OCI-LY7 (cell line): Measurements from ENCODE around the gene MGAT5B. TPM values are rescaled to one million over a fixed set of nuclear protein-coding genes. Genes with fewer than 3 reads are reported as not detected.

ENCODE experiments used
- BruUV-seq: library from RNA; stranded (reverse); fragments of 400-500 nt; replicated peaks from 2 replicates; lab custom pipeline; 2021; lab: Mats Ljungman, UMichigan
- CTCF ChIA-PET: fragments of 300-600 bp; sonication (Branson Sonifier 250); formaldehyde crosslinking; loops from one replicate; lab custom pipeline; 2022; ENCODE audit warnings: antibody characterized with exemption; ENCODE audit not compliant: unreplicated experiment; lab: Charles Lee
- POLR2A ChIA-PET: fragments of 300-600 bp; sonication (Branson Sonifier 250); formaldehyde crosslinking; loops from one replicate; lab custom pipeline; 2022; ENCODE audit warnings: antibody characterized with exemption; lab: Charles Lee
- DNase-seq: peaks from one replicate; pipeline ENCODE4 v3.0.0-alpha.2; 2015; ENCODE audit warnings: low spot score
- H2AFZ ChIP-seq: fragments of 200-600 bp; sonication (generic), shearing (Covaris generic); 2 replicates; pipeline ENCODE4 v1.6.1; 2014; ENCODE audit warnings: mild to moderate bottlenecking, antibody characterized with exemption, low read length, moderate library complexity
- H3K27ac ChIP-seq: fragments of 200-600 bp; sonication (generic); 2 replicates; pipeline ENCODE4 v1.5.1; 2014; ENCODE audit warnings: mixed run types, low read depth, mild to moderate bottlenecking, moderate library complexity, low read length, inconsistent platforms; ENCODE audit not compliant: poor library complexity, severe bottlenecking
- H3K36me3 ChIP-seq: fragments of 200-600 bp; sonication (generic); 2 replicates; pipeline ENCODE4 v1.6.1; 2014; ENCODE audit warnings: mild to moderate bottlenecking, antibody characterized with exemption, low read length, moderate library complexity, mixed read lengths; ENCODE audit not compliant: insufficient read depth
- H3K4me1 ChIP-seq: fragments of 200-600 bp; sonication (generic); 2 replicates; pipeline ENCODE4 v1.5.1; 2014; ENCODE audit warnings: mild to moderate bottlenecking, low read length; ENCODE audit not compliant: insufficient read depth, poor library complexity, severe bottlenecking
- H3K4me2 ChIP-seq: fragments of 200-600 bp; sonication (generic); 2 replicates; pipeline ENCODE4 v1.6.1; 2014; ENCODE audit warnings: mild to moderate bottlenecking, low read length
- H3K4me3 ChIP-seq: fragments of 200-600 bp; sonication (generic); 2 replicates; pipeline ENCODE4 v1.5.1; 2014; ENCODE audit warnings: mild to moderate bottlenecking, low read depth, low read length; ENCODE audit not compliant: poor library complexity, severe bottlenecking
- H3K79me2 ChIP-seq: fragments of 200-600 bp; sonication (generic); 2 replicates; pipeline ENCODE4 v1.6.1; 2016; ENCODE audit warnings: low read depth, mild to moderate bottlenecking, low read length, moderate library complexity, mixed read lengths; ENCODE audit not compliant: insufficient read depth
- H3K9me2 ChIP-seq: fragments of 200-600 bp; sonication (generic); 2 replicates; pipeline ENCODE4 v1.6.1; 2016; ENCODE audit warnings: mild to moderate bottlenecking, low read length, mixed read lengths; ENCODE audit not compliant: insufficient read depth
- H3K9me3 ChIP-seq: fragments of 200-600 bp; sonication (generic); 2 replicates; pipeline ENCODE4 v1.6.1; 2014; ENCODE audit warnings: mild to moderate bottlenecking, mixed run types, low read length, mixed read lengths
- H4K20me1 ChIP-seq: fragments of 200-600 bp; sonication (generic); 2 replicates; pipeline ENCODE4 v1.6.1; 2014; ENCODE audit warnings: mild to moderate bottlenecking, antibody characterized with exemption, low read length, moderate library complexity, mixed read lengths; ENCODE audit not compliant: insufficient read depth
- EZH2phosphoT487 ChIP-seq: fragments of 200-600 bp; sonication (generic); IDR thresholded peaks from 2 replicates; pipeline ENCODE4 v1.6.1; 2018; ENCODE audit warnings: low read depth, borderline replicate concordance, mild to moderate bottlenecking, mixed run types, antibody characterized with exemption, low read length, moderate library complexity, mixed read lengths
- intact Hi-C: fragments of 100-400 bp; cut with micrococcal nuclease; formaldehyde crosslinking; loops from one replicate; pipeline ENCODE4 v1.10.0; 2022; ENCODE audit not compliant: unreplicated experiment
- total RNA-seq, 2 experiments: library from RNA; depleted of rRNA in 1 of 2; stranded (reverse); fragments of >200 nt in 1 of 2; shearing (Covaris generic) in 1 of 2; gene quantifications; 2 replicates each; pipeline ENCODE4 v1.2.3, GENCODE V29; 2014 to 2022
- TF ChIP-seq, protein P1 (sequence below): fragments of 200-600 bp; sonication (generic); conservative IDR thresholded peaks from 2 replicates; pipeline ENCODE4 v1.5.1; 2014; ENCODE audit warnings: mild to moderate bottlenecking, antibody characterized with exemption, low read length, moderate library complexity, mixed read lengths

Gene MGAT5B
- total RNA-seq, 2 experiments from 2014 or later: 1.4 to 2.5 TPM

DNA sequence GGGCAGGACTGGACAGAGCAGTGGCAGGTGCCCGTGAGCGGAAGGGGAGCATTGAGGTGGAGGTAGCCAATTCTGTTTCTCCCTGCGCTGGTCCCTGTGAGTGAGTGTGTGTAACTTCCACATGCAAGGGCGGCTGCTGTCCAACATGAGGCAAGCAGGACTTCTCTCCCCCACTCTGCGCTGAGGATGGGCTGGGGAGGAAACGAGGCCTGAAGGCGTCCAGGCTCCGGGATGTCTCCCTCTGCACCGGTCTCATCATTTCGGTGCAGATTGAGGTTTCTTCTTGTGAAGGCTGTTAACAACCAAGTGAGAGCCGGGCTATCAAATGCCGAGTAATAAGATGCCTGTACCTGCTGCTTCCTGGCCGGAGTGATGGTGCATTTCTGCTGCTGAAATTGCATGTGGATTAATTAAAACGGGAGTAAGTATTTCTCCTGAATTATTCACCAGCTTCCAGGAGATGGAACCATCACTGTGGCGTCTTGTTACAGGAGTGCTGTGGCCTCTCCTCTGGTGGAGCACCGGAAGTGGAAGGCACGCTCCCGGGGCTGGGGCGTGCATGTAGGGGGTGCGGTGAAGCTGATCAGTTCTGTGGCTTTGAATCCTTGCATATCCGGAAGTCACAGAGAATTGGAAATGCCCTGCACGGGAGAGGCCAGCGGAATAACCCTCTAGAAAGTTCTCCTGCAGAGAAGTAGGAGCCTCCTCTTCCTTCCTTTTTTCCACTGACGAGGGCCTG lies 41.7 kb upstream of the MGAT5B start:
- no peak overlapping the region for H2AFZ ChIP-seq

DNA sequence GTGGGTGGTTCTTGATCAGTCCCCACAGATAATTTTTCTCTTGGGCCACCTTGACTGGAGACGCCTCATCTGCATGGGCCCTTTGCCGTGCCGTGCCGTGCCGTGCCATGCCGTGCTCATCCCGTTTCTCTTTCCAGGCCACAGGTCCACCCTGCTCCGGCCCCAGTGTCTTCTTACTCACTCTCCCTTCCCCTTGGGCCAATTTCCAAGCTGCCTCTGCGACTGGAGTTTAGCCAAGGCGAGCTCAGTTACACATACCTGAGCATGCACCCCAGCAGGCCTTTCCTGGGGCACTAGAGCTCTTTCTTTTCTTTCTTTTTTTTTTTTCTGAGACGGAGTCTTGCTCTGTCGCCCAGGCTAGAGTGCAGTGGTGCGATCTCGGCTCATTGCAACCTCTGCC lies 40.5 kb upstream of the MGAT5B start:
- Histone ChIP-seq H3K4me3 (no peak overlapping the region), H3K4me2 (no peak overlapping the region), H3K9me2 (no peaks in the 10 kb centered on the region), H3K4me1 (peaks cover 12% of the 10 kb centered on the region), H3K27ac (no peak overlapping the region), H3K36me3 (no peaks in the 10 kb centered on the region), H2AFZ (no peak overlapping the region), H3K79me2 (no peaks in the 10 kb centered on the region), H4K20me1 (no peaks in the 10 kb centered on the region), H3K9me3 (no peaks in the 10 kb centered on the region)
- intact Hi-C loops: no loop called here
- POLR2A ChIA-PET: interaction anchor here (0.6 kb wide), 1 partner anchor 1056 kb away, joined by 3 read pairs; no protein-coding TSS in a partner anchor
- CTCF ChIA-PET: no interaction called here
- no TSS peak for BruUV-seq
- no peak for DNase-seq
- TF ChIP-seq, protein P1, sequence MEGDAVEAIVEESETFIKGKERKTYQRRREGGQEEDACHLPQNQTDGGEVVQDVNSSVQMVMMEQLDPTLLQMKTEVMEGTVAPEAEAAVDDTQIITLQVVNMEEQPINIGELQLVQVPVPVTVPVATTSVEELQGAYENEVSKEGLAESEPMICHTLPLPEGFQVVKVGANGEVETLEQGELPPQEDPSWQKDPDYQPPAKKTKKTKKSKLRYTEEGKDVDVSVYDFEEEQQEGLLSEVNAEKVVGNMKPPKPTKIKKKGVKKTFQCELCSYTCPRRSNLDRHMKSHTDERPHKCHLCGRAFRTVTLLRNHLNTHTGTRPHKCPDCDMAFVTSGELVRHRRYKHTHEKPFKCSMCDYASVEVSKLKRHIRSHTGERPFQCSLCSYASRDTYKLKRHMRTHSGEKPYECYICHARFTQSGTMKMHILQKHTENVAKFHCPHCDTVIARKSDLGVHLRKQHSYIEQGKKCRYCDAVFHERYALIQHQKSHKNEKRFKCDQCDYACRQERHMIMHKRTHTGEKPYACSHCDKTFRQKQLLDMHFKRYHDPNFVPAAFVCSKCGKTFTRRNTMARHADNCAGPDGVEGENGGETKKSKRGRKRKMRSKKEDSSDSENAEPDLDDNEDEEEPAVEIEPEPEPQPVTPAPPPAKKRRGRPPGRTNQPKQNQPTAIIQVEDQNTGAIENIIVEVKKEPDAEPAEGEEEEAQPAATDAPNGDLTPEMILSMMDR: no peak
- TF ChIP-seq EZH2phosphoT487: no peak

More for the DNA sequence above, 41.7 kb upstream of the MGAT5B start:
- Histone ChIP-seq H3K9me2 (no peaks in the 10 kb centered on the region), H3K4me2 (no peak overlapping the region), H3K9me3 (no peaks in the 10 kb centered on the region), H3K27ac (no peak overlapping the region), H3K4me1 (peaks cover 12% of the 10 kb centered on the region), H3K79me2 (no peaks in the 10 kb centered on the region), H4K20me1 (no peaks in the 10 kb centered on the region), H3K4me3 (no peak overlapping the region), H3K36me3 (no peaks in the 10 kb centered on the region)
- intact Hi-C loops: no loop called here
- ChIA-PET CTCF (no interaction called here), POLR2A (interaction anchor here (1.0 kb wide), 1 partner anchor 12 kb away, joined by 3 read pairs; no protein-coding TSS in a partner anchor)
- TF ChIP-seq, protein P1: no peak
- no peak for TF ChIP-seq EZH2phosphoT487
- BruUV-seq: no TSS peak
- no peak for DNase-seq
